Stimulated activated CD8-positive, alpha-beta memory T cell treated with anti-CD3 and anti-CD28 coated beads, Interleukin-7, amount 100 ng/mL, for 48 hours (primary cell): ENCODE measurements around the gene DCUN1D3.
"Not testable (repeated sequence)": the region's sequence is repeated elsewhere in the genome, so short reads cannot be mapped to it uniquely, and the experiment has no call there.

ENCODE experiments used
- DNase-seq, 2 donors: peaks; one replicate each; pipeline ENCODE4 v3.0.0-alpha.2; 2020; ENCODE audit warnings: low read depth in 1 of 2; ENCODE audit errors: extremely low read depth in 1 of 2

DCUN1D3 gene

DNA sequence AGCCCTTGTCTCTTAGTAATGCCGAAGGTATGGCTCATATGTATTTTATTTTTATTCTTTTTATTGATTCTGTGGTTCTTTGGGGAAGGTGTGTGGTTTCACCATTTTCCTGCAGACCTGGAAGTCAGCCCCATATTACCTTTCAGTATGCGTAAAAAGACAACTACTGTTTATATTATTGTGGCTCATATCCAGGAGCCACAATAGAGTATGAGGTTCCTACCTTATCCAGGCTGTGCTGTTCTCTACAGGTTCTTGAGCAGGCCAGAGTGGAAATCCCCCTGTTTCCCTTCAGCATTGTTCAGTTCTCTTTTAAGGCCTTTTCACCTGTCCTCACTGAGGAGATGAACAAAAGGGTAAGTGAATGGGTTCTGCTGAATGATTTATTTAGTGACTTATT is 60.7 kb downstream of the DCUN1D3 start:
- DNase-seq = no peak

DNA sequence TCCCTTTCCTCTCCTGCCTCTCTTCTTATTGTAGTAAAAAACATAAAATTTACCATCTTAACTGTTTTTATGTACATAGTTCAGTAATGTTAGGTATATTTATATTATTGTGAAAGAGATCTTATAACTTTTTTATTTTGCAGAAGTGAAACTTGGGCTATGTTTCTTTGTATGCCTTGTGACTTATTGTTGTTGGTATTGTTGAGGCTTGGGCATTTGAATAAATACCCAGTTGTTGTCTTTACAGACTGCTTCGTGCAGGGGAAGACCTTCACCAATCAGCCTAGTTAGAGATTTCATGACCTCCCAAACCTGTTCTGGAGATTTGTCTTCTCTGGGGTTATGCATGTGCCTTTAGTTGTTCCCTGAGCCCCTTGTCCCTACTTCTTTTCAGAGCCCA is 61.9 kb downstream of the DCUN1D3 start:
- DNase-seq = no peak

DNA sequence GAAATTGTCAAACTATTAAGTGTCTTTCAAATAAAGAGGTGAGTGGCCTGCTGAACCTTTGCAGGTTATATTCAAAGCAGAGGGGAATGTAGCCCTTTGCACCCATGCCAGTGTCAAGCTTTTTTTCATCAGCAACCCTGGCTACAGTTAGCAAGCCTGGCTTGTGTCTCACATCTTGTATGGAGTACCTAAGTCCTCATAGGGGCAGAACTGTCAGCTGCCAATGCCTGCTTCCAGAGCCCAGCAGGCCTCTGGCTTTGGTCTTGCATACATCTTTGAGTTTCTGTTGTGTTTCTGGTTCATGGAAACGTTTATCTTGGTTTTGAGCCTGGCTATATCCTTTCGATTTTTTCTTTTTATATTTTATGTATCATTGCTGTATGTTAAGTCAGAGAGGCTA is 67.1 kb downstream of the DCUN1D3 start:
- DNase-seq = no peak

DNA sequence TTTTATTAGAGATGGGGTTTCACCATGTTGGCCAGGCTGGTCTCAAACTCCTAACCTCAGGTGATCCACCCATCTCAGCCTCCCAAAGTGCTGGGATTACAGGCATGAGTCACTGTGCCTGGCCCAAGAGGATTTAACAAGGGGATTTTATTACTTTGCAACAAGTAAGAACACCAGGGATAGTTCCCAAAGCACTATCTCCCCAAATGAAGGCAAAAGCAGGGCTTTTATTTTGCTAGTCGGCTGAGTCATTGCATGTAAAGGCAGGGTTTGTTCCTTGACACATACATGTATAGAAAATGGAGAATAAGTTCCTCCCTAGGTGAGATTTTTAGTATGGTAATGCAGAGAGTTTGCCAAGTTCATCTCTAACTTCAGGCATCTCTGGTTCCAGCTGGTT is 69.8 kb downstream of the DCUN1D3 start:
- DNase-seq = no peak

DNA sequence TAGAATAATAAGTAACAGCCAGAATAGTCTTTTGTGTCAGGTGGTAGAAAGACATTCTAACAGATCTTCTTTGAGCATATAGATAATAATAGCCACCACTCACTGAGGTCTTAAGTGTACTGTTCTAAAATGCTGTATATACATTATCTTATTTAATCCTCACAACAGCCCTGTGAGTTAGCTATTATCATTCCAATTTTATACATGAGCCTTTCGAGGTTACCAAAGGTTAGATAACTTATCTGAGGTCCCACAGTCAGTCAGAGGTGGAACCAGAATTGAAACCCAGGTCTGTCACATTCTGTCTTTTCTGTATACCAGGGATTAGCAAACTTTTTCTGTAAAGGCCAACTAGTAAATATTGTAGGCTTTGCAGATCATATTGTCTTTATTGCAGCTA is 70.6 kb downstream of the DCUN1D3 start:
- no peak for DNase-seq

DNA sequence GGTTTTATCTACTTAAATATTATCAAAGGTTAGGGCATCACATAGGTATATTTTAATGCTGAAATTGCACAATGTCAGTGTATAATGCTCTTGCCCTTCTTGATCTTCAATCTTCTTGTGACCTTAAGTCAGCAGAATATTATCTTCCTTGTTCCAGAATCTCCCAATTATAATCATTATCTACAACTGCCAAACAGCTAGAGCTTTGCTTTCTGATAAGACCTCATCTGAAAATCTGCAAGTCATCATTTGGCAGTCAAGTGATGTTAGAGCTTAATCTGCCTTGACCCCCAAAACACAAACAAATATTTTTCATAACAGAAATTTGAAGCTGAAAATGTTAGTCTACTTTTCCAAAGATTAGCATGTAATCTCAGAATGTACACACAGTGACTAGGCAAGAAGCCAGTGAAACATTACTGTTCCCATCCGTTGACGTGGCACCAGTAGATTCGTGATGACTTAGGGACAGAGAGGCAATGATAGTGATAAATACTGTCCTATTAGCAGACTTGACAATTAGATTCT is 74.1 kb downstream of the DCUN1D3 start:
- no peak for DNase-seq

DNA sequence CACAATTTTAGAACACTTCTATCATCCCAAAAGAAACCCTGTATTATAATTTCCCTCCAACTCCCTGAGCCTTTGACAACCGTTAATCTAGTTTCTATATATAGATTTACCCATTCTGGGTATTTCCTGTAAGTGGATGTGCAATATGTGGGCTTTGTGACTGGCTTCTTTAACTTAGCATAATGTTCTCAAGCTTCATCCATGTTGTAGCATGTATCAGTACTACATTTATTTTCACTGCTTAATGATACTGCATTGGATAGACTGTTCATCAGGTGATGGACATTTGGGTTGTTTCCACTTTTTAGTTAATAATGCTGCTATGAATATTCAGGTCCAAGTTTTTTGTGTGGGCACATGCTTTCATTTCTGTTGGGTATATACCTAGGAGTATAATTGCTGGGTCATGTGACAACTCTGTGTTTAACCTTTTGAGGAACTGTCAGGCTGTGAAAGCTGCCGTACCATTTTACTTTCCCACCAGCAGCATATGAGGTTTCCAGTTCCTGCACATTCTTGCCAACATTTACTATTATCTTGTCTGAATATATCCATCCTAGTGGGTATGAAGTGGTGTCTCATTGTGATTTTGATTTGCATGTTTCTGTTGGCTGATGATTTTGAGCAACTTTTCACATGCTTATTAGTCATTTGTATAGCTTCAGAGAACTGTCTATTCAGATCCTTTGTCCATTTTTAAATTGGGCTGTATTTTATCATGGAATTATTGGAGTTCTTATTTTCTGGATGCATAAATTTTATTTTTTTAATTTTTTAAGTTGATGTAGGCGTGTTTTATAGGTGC is 77.4 kb downstream of the DCUN1D3 start:
- no peak for DNase-seq

DNA sequence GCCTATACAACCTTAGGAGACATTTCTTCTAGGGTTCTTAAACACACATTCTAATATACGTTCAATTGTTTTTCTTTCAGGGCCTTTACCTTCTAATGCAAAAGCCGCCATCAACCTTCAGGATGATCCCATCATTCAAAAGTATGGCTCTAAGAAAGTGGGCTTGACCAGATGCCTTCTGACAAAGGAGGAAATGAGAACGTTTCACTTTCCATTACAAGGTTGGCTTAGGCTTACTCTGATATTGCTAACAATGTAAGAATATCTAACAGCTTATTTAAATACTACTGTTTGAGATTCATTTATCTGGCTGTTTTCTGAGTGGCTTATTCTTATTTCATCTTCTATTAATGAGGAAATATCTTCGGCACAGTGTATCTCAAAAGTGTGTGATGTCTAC is 78.5 kb downstream of the DCUN1D3 start:
- DNase-seq = no peak

DNA sequence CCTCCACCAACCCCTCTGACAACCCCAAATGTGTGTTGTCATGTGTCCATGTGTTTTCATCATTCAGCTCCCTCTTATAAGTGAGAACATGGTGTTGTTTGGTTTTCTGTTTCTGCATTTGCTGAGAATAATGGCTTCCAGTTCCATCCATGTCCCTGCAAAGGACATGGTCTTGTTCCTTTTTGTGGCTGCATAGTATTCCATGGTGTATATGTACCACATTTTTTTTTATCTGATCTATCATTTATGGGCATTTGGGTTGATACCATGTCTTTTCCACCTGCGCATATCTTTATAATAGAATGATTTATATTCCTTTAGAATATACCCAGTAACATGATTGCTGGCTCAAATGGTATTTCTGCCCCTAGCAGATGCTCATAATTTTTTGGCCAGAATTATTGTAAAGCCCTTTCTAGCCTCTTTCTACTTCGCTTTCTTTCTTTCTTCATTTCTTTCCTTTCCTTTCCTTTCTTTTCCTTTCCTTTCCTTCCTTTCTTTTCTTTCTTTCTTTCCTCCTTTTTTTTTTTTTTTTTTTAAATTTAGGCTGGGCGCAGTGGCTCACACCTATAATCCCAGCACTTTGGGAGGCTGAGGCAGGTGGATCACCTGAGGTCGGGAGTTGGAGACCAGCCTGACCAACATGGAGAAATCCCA is 81.1 kb downstream of the DCUN1D3 start:
- no peak for DNase-seq

DNA sequence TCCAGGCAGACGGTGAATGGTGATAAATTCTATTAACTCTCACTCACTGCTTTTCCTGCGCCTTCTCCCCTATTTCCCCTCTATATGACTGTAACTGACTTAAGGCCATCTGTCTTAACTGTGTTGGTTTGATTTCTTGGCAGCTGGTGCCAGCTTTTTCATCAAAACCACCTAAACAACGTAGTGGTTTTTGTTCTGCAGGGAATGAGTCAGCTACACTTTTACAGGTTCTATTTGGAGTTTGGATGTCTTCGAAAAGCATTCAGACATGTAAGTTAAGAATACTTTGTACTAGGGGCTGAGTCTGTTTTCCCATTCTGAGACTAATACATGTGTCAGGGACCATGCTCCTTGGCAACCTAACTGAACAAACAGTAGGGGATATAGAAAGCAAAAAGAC is 85.4 kb downstream of the DCUN1D3 start:
- DNase-seq = no peak

DNA sequence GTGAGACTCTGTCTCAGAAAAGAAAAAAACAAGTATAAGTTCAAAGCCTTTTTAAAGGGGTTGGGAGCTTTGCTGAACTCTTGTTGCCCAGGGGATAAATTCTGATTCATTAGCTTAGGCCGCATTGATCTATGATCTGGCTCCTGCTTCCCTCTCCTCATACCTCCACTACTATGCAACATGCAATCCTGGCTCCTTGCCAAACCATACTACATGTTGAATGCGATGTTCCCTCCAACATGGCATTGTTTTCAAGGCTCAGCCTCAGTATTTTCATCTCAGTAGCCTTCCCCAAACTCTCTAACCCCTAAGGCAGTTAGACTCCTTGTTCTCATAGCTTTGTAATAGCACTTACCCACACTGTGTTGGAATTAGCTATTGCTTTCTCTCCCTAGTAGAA is 87.6 kb downstream of the DCUN1D3 start:
- DNase-seq = no peak

DNA sequence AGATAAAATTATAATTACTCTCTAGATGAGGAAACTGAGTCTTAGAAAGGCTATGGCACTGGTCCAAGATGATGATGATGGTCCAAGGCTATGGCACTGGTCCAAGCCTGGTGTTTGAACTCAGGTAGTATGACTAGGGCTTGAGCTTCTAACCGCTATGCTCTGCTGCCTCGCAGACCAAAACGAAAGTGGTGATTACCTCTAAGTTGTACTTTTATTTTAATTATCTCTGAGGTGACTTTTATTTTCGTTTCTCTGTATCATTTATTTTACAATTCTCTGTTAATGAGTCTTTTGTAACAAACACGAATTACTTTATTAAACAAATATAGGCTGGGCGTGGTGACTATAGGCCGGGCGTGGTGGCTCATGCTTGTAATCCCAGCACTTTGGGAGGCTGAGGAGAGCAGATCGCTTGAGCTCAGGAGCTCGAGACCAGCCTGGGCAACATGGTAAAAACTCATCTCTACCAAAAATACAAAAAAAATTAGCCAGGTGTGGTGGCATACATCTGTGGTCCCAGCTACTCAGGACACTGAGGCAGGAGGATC is 88.2 kb downstream of the DCUN1D3 start:
- DNase-seq = no peak

DNA sequence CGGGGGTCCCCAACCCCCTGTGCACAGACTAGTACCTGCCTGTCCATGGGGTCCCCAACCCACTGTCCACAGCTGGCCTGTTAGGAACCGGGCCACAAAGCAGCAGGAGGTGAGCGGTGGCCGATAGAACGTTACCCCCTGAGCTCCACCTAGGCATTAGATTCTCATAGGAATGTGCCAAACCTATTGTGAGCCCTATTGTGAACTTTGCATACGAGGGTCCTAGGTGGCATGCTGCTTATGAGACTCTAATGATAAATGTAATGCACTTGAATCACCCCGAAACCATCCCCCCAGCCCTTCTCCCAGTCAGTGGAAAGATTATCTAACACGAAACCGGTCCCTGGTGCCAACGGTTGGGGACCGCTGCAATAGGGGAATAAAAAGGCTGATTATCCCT is 92.3 kb downstream of the DCUN1D3 start:
- DNase-seq = no peak

DNA sequence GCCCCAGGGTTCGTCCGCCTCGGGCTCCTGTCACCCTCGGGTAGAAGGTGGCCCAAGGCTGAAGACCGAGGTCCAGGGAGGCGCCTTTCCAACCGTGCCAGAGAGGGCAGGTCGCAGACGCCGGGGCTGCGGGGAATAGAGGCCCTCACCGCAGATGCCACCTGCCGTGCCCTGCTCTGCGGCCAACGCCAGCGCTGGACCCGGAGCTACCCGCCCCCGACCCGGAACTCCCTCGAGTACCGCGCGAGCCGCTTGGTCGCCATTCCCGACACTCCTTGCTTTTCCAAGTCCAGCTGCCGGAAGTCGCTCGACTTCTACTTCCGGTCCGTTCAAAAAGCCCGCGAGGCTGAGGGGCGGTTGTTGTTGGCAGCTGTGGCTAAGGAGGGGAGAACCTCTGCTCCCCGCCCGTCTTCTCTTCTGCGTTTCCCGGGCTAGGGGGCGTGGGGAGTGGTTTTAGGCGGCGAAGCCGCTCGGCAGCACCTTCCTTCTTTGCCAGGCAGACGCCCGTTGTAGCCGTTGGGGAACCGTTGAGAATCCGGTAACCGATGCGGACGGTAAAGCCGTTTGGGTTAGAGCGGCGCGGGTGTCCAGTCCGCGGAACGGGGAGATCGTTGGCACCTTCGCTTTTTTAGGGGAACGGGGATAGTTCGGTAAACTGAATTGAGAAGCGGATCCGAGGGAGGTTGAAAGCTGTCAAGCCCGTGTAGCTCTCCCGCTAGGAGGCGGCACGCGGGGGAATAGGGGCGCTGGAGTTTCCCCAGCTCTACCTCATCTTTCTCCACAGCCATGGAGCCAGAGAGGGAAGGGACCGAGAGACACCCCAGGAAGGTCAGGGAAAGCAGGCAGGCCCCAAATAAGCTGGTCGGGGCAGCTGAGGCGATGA is 93.7 kb downstream of the DCUN1D3 start, which contains the start of the genes ERI2 and REXO5:
ERI2 (minus strand) TSS at position 305 of the 883 bp plus-strand sequence; CDS start at position 263, 42 bp downstream.
REXO5 (plus strand) TSS at position 360 of the 883 bp plus-strand sequence; CDS start at position 787, 427 bp downstream.
- DNase-seq = peak; percentile 59 to 75

DNA sequence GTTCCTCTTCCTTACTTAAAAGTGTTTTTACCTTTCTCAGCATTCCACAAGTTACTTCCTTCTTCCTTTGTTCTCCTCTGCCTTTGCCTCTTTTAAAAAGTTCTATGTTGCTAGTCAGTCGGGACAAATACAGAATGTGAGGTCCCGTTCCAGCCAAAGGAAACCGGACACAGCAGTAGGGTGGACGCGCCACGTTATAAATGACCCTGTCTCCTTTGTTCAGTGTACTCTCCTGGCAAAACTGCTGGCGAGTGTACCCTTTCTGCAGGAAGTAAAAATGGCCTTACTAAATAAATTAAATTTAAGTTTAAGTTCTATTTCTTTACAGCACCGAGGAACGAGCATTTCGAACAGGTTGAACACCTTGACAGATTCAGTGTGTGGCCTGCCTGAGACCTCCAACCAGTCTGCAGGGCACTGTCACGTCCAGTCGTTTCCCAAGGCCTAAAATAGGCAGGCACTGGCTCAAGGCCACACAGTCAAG is 94.4 kb downstream of the DCUN1D3 start:
- DNase-seq = not testable (repeated sequence)
